Thymus (tissue), 11 donors: ENCODE data around the gene NSUN4. TPM values are rescaled to one million over a fixed set of nuclear protein-coding genes. Genes with fewer than 3 reads are reported as not detected.
"Not testable (repeated sequence)": the region's sequence is repeated elsewhere in the genome, so short reads cannot be mapped to it uniquely, and the experiment has no call there.

ENCODE experiments used
- DNase-seq, 9 donors: peaks; one replicate each; pipeline ENCODE4 v3.0.0-alpha.2; 2013; ENCODE audit warnings: low spot score in 9 of 9, low read depth in 6 of 9, missing footprints in 1 of 9
- H3K27ac ChIP-seq, 2 donors: one replicate each; pipeline ENCODE4 v1.5.1; 2013; ENCODE audit warnings: control low read depth in 1 of 2, low read depth in 1 of 2, low read length in 1 of 2, mild to moderate bottlenecking in 1 of 2, moderate library complexity in 1 of 2
- H3K27me3 ChIP-seq, 2 donors: one replicate each; pipeline ENCODE4 v1.5.1; 2013; ENCODE audit warnings: low read length in 1 of 2; ENCODE audit not compliant: control insufficient read depth in 2 of 2, insufficient read depth in 1 of 2
- H3K36me3 ChIP-seq, 2 donors: one replicate each; pipeline ENCODE4 v1.5.1; 2013; ENCODE audit warnings: low read length in 1 of 2, mild to moderate bottlenecking in 1 of 2, moderate library complexity in 1 of 2; ENCODE audit not compliant: control insufficient read depth in 2 of 2, insufficient read depth in 2 of 2
- H3K4me1 ChIP-seq, 2 donors: one replicate each; pipeline ENCODE4 v1.5.1; 2013; ENCODE audit warnings: low read length in 2 of 2; ENCODE audit not compliant: control insufficient read depth in 2 of 2, insufficient read depth in 2 of 2
- H3K4me3 ChIP-seq, 2 donors: one replicate each; pipeline ENCODE4 v1.5.1; 2013; ENCODE audit warnings: low read length in 2 of 2, control low read depth in 1 of 2, mild to moderate bottlenecking in 1 of 2
- H3K9me3 ChIP-seq, 2 donors: one replicate each; pipeline ENCODE4 v1.5.1; 2013; ENCODE audit warnings: low read length in 1 of 2, mild to moderate bottlenecking in 1 of 2; ENCODE audit not compliant: control insufficient read depth in 2 of 2, insufficient read depth in 1 of 2
- WGBS: extraction: QIAGEN DNeasy Blood & Tissue Kit; methylation state at CpG from one replicate; pipeline ENCODE4 v1.1.7; 2013; 5-methylcytosine and 5-hydroxymethylcytosine counted together
- polyA plus RNA-seq: library from polyadenylated mRNA; stranded (reverse); fragments of 200-250 nt; gene quantifications from one replicate; pipeline ENCODE4 v1.2.3, GENCODE V29; 2013
- total RNA-seq: library from RNA; stranded (reverse); fragments of 120-200 nt; gene quantifications from one replicate; pipeline ENCODE4 v1.2.4, GENCODE V29; 2013
- donor health status: healthy.

The NSUN4 gene
- total and polyA plus RNA-seq, 2 donors: 9.9 to 10.0 TPM

DNA sequence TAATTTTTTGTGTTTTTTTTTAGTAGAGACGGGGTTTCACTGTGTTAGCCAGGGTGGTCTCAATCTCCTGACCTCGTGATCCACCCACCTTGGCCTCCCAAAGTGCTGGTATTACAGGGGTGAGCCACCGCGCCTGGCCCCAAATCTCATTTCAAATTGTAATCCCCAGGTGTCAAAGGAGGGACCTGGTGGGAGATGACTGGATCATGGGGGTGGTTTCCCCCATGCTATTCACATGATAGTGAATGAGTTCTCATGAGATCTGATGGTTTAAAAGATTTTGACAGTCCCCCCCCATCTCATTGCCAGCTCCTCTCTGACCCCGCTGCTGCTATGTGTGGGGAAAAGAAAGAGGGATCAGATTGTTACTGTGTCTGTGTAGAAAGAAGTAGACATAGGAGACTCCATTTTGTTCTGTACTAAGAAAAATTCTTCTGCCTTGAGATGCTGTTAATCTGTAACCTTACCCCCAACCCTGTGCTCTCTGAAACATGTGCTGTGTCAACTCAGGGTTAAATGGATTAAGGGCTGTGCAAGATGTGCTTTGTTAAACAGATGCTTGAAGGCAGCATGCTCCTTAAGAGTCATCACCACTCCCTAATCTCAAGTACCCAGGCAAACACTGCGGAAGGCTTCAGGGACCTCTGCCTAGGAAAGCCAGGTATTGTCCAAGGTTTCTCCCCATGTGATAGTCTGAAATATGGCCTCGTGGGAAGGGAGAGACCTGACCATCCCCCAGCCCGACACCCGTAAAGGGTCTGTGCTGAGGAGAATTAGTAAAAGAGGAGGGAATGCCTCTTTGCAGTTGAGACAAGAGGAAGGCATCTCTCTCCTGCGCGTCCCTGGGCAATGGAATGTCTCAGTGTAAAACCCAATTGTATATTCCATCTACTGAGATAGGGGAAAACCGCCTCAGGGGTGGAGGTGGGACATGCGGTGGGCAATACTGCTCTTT, 20.4 kb upstream of the NSUN4 start:
- DNase-seq, H3K9me3 ChIP-seq, H3K27me3 ChIP-seq, H3K27ac ChIP-seq, H3K4me1 ChIP-seq, H3K4me3 ChIP-seq: not testable (repeated sequence)
- H3K36me3 ChIP-seq: peaks cover 18 to 19% of the 10 kb centered on the region in 2 donors
- 96% methylated on average over 13 of the region's 13 CpGs for WGBS

DNA sequence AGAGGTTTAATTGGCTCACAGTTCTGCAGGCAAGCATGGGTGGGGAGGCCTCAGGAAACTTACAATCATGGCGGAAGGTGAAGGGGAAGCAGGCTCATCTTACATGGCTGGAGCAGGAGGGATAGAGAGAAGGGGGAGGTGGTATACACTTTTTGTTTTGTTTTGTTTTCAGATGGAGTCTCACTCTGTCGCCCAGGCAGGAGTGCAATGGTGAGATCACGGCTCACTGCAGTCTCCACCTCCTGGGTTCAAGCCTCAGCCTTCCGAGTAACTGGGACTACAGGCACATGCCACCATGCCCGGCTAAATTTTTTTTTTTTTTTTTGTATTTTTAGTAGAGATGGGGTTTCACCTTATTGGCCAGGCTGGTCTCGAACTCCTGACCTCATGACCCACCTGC, 18.4 kb upstream of the NSUN4 start:
- WGBS: 98% methylated on average over 6 of the region's 6 CpGs
- not testable (repeated sequence) for H3K27ac ChIP-seq, H3K36me3 ChIP-seq, H3K9me3 ChIP-seq, H3K27me3 ChIP-seq, H3K4me3 ChIP-seq, DNase-seq, H3K4me1 ChIP-seq

DNA sequence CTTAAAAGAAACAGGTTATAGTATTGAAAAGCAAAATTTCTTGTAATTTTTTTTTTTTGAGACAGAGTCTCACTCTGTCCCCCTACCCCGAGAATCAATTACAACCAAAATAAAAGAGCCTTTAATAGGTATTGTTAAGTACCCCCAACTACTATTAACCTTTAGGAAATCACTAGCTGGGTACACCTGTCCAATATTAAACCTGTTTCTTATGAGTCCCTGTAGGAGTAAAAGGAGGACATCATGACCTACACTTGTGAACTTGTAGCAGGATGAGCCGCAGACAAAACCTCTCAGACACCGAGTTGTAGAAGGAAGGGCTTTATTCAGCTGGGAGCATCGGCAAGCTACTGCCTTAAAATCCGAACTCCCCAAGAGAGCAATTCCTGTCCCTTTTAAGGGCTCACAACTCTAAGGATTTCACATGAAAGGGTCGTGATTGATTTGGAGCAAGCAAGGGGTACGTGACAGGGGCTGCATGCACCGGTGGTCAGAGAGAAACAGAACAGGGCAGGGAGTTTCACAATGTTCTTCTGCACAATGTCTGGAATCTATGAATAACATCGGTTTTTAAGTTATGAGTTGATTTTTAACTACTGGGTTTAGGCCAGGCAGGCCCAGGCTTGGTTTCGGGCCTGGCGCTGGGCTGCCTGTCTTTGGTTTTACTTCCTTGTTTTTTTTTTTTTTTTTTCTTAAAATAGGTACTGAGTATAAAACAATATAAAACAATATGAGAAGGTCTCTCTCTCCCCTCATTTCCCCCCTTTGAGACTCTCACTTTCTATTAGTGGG, 15.1 kb upstream of the NSUN4 start:
- DNase-seq, H3K36me3 ChIP-seq, H3K27me3 ChIP-seq, H3K9me3 ChIP-seq, H3K4me3 ChIP-seq, H3K27ac ChIP-seq, H3K4me1 ChIP-seq: not testable (repeated sequence)
- WGBS: 97% methylated on average over 11 of the region's 11 CpGs

DNA sequence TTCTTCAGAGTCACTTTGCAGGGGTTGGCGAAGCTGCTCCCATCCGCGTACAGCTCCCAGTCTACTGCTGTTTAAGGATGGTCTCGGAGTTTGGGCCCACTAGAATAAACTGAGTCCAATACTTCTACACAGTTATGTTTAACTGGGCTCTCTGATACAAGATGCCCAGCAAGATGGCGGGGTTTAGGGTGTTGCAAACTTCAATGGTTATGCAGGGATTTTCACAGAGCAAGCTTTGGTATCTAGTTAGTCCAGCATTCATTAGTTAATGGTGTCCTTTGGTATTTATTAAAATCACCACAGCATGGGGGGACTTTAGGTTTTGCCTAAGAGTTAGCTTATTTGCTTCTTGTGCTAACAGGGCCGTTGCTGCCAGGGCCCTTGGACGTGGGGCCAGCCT, 12.4 kb upstream of the NSUN4 start:
- H3K4me3 ChIP-seq, H3K36me3 ChIP-seq, DNase-seq, H3K4me1 ChIP-seq, H3K9me3 ChIP-seq, H3K27me3 ChIP-seq, H3K27ac ChIP-seq: not testable (repeated sequence)
- 98% methylated on average over 7 of the region's 7 CpGs for WGBS

DNA sequence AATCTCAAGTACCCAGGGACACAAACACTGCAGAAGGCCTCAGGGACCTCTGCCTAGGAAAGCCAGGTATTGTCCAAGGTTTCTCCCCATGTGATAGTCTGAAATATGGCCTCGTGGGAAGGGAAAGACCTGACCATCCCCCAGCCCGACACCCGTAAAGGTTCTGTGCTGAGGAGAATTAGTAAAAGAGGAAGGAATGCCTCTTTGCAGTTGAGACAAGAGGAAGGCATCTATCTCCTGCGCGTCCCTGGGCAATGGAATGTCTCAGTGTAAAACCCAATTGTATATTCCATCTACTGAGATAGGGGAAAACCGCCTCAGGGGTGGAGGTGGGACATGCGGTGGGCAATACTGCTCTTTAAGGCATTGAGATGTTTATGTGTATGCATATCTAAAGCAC, 10.8 kb upstream of the NSUN4 start:
- WGBS: 80% methylated on average over 6 of the region's 7 CpGs
- not testable (repeated sequence) for H3K4me1 ChIP-seq, DNase-seq, H3K27me3 ChIP-seq, H3K4me3 ChIP-seq, H3K36me3 ChIP-seq, H3K9me3 ChIP-seq, H3K27ac ChIP-seq

DNA sequence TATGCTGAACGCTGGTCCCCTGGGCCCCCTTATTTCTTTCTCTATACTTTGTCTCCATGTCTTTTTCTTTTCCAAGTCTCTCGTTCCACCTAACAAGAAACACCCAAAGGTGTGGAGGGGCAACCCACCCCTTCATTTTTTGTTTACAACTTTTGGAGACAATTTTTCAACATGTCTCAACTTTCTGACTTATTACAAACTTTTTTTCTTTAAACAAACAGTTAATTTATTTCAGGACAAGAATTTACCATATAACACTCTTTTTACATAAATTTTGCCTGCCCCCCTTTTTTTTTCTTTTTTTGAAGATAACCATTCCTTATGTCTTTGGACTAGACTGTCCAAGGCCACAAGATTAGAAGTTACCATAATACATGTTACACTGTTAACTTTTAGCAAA, 10.2 kb upstream of the NSUN4 start:
- H3K9me3 ChIP-seq, DNase-seq, H3K27ac ChIP-seq, H3K4me1 ChIP-seq, H3K36me3 ChIP-seq, H3K27me3 ChIP-seq, H3K4me3 ChIP-seq: not testable (repeated sequence)
- WGBS: 99% methylated on average over 2 of the region's 2 CpGs

DNA sequence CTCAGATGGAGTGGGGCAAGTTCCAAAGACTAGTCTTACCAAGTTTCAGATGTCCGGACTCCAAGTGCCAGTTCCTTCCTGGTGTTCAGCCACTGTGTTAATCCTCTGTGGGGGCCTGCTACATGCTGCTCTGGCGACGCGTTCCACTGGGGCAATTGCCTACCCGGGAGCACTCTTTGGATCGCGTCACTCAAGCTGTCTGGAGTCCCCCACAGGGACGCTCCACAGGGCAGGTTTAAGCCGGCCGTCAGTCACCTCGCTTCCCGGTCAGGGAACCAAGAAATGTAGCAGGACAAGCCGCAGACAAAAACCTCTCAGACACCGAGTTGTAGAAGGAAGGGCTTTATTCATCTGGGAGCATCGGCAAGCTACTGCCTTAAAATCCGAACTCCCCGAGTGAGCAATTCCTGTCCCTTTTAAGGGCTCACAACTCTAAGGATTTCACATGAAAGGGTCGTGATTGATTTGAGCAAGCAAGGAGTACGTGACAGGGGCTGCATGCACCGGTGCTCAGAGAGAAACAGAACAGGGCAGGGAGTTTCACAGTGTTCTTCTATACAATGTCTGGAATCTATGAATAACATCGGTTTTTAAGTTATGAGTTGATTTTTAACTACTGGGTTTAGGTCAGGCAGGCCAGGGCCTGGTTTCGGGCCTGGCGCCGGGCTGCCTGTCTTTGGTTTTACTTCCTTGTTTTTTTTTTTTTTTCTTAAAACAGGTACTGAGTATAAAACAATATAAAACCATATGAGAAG, 8.6 kb upstream of the NSUN4 start:
- not testable (repeated sequence) for H3K36me3 ChIP-seq, H3K27me3 ChIP-seq, DNase-seq, H3K9me3 ChIP-seq, H3K4me3 ChIP-seq, H3K4me1 ChIP-seq
- peak overlapping the region in 1 of 2 donors; percentile 42 for H3K27ac ChIP-seq
- 94% methylated on average over 24 of the region's 24 CpGs for WGBS

DNA sequence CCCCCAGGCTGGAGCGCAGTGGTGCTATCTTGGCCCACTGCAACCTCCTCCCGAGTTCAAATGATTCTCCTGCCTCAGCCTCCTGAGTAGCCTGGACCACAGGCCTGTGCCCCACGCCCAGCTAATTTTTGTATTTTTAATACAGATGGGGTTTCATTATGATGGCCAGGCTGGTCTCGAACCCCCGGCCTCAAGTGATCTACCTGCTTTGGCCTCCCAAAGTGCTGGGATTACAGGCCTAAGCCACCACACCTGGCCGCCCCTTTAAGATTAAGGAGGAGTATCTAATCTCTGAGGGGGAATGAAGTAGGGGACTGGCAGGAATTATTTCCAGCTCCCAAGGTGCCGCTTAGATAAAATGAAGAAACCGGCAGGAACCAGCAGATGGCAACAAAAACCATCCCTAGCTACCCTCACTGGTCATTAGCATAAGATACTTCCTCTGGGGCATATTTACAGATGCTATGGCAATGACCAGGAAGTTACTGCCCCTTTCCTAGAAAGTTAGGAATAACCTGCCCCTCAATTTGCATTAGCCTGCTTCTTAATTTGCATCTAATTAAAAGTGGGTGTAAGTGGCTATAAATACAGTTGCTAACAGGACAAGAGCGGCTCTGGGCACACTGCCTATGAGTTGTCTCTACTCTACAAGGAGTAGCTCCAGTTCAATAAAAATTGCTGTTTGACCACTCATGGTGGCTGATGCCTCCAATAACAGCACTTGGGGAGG, 7.1 kb upstream of the NSUN4 start:
- Histone ChIP-seq H3K9me3 (no peaks in the 10 kb centered on the region), H3K27me3 (no peaks in the 10 kb centered on the region), H3K27ac (no peak overlapping the region), H3K36me3 (no peaks in the 10 kb centered on the region), H3K4me1 (no peaks in the 10 kb centered on the region), H3K4me3 (no peak overlapping the region)
- 90% methylated on average over 9 of the region's 9 CpGs for WGBS
- peak in 1 of 9 donors; percentile 7 for DNase-seq
